SK-N-SH (cell line): ENCODE data around the gene SUGP2. TPM values are rescaled to one million over a fixed set of nuclear protein-coding genes. Genes with fewer than 3 reads are reported as not detected.

Experiments used
- CTCF ChIA-PET: fragments of 300-600, 350-600 bp; formaldehyde crosslinking; extraction: SDS; loops from one replicate; lab custom pipeline; 2021; lab: Yijun Ruan, JAX
- POLR2A ChIA-PET: fragments of 350-600 bp; sonication (Branson Sonifier 250); formaldehyde crosslinking; extraction: SDS; loops from one replicate; lab custom pipeline; 2020; ENCODE audit warnings: antibody characterized with exemption, inconsistent platforms; lab: Yijun Ruan, JAX
- DNase-seq: peaks from one replicate; pipeline ENCODE4 v3.0.0; 2012
- H2AFZ ChIP-seq: fragments of 200-600 bp; sonication (generic); 2 replicates; pipeline ENCODE4 v1.8.1; 2016; ENCODE audit warnings: antibody characterized with exemption, mild to moderate bottlenecking, low read depth
- H3F3A ChIP-seq: fragments of 200-600 bp; sonication (generic); replicated peaks from 2 replicates; pipeline ENCODE3; 2016; ENCODE audit warnings: antibody characterized with exemption, mild to moderate bottlenecking; ENCODE audit not compliant: insufficient read depth
- H3K27ac ChIP-seq, 2 experiments: fragments of 200-500 bp in 1 of 2; fragments of 200-600 bp in 1 of 2; sonication (Bioruptor generic) in 1 of 2; sonication (generic), shearing (Covaris generic) in 1 of 2; 2 replicates each; pipeline versions ENCODE4 v1.5.1 to v1.6.1; 2014 to 2016; ENCODE audit warnings: low read depth in 2 of 2, inconsistent platforms in 1 of 2, low read length in 1 of 2, mild to moderate bottlenecking in 1 of 2, mixed read lengths in 1 of 2
- H3K27me3 ChIP-seq: fragments of 200-600 bp; sonication (generic), shearing (Covaris generic); 2 replicates; pipeline ENCODE4 v1.6.1; 2016; ENCODE audit warnings: mixed run types; ENCODE audit not compliant: insufficient read depth
- H3K36me3 ChIP-seq, 2 experiments: fragments of 200-500 bp in 1 of 2; fragments of 200-600 bp in 1 of 2; sonication (Bioruptor generic) in 1 of 2; sonication (generic) in 1 of 2; replicated peaks in 1 of 2; 2 replicates each; pipeline versions ENCODE3 to v1.5.1; 2014 to 2016; ENCODE audit warnings: low read length in 1 of 2, mild to moderate bottlenecking in 1 of 2; ENCODE audit not compliant: insufficient read depth in 2 of 2, control insufficient read depth in 1 of 2
- H3K4me1 ChIP-seq, 2 experiments: fragments of 200-500 bp in 1 of 2; fragments of 200-600 bp in 1 of 2; sonication (Bioruptor generic) in 1 of 2; sonication (generic), shearing (Covaris generic) in 1 of 2; 2 replicates each; pipeline versions ENCODE4 v1.5.1 to v1.6.1; 2014 to 2016; ENCODE audit warnings: low read depth in 1 of 2, low read length in 1 of 2, mixed run types in 1 of 2; ENCODE audit not compliant: insufficient read depth in 2 of 2, control insufficient read depth in 1 of 2
- H3K4me2 ChIP-seq: fragments of 200-600 bp; sonication (generic), shearing (Covaris generic); 2 replicates; pipeline ENCODE4 v1.6.1; 2017; ENCODE audit warnings: mixed run types
- H3K4me3 ChIP-seq, 2 experiments: fragments of 200-500 bp in 1 of 2; fragments of 200-600 bp in 1 of 2; sonication (Bioruptor generic) in 1 of 2; sonication (generic), shearing (Covaris generic) in 1 of 2; 2 replicates each; pipeline versions ENCODE4 v1.5.1 to v1.8.1; 2014 to 2016; ENCODE audit warnings: low read depth in 2 of 2, inconsistent platforms in 1 of 2, low read length in 1 of 2, mild to moderate bottlenecking in 1 of 2, mixed read lengths in 1 of 2, moderate library complexity in 1 of 2
- H3K79me2 ChIP-seq: fragments of 200-600 bp; sonication (generic); 2 replicates; pipeline ENCODE4 v1.8.1; 2017; ENCODE audit warnings: mild to moderate bottlenecking; ENCODE audit not compliant: insufficient read depth
- H3K9ac ChIP-seq: fragments of 200-600 bp; sonication (generic); 2 replicates; pipeline ENCODE4 v1.6.1; 2017; ENCODE audit warnings: mixed run types
- H3K9me2 ChIP-seq: fragments of 200-600 bp; sonication (generic); 2 replicates; pipeline ENCODE4 v1.6.1; 2017; ENCODE audit warnings: mixed run types
- H3K9me3 ChIP-seq: fragments of 200-600 bp; sonication (generic); 2 replicates; pipeline ENCODE4 v1.6.1; 2017; ENCODE audit warnings: mixed run types, mild to moderate bottlenecking, moderate library complexity
- H4K20me1 ChIP-seq: fragments of 200-600 bp; sonication (generic); 2 replicates; pipeline ENCODE4 v1.6.1; 2017; ENCODE audit warnings: mild to moderate bottlenecking, mixed run types; ENCODE audit not compliant: insufficient read depth
- CTCF ChIP-seq: fragments of 200-600 bp; sonication (generic); IDR thresholded peaks from 2 replicates; pipeline ENCODE4 v1.6.1; 2017; ENCODE audit warnings: antibody characterized with exemption, mild to moderate bottlenecking, moderate library complexity
- ELF1 ChIP-seq: IDR thresholded peaks from 2 replicates; pipeline ENCODE4 v1.4.0; 2012
- GATA2 ChIP-seq: sonication (generic); formaldehyde crosslinking; IDR thresholded peaks from 2 replicates; pipeline ENCODE4 v1.5.0; 2020; ENCODE audit warnings: mild to moderate bottlenecking, missing genetic modification reagents
- MEF2A ChIP-seq: IDR thresholded peaks from 2 replicates; pipeline ENCODE4 v1.4.0; 2012; ENCODE audit warnings: low read depth, borderline replicate concordance
- MXI1 ChIP-seq: IDR thresholded peaks from 2 replicates; pipeline ENCODE4 v1.6.1; 2012; ENCODE audit warnings: mild to moderate bottlenecking, low read depth, low read length, improper control_type of control experiment
- NRF1 ChIP-seq: IDR thresholded peaks from 2 replicates; pipeline ENCODE4 v1.6.1; 2012; ENCODE audit warnings: low read depth, mild to moderate bottlenecking, low read length
- REST ChIP-seq: IDR thresholded peaks from 2 replicates; pipeline ENCODE4 v1.6.1; 2012; ENCODE audit warnings: mild to moderate bottlenecking, low read depth, low read length, moderate library complexity
- RXRA ChIP-seq: IDR thresholded peaks from 2 replicates; pipeline ENCODE4 v1.4.0; 2012; ENCODE audit warnings: low read depth, mild to moderate bottlenecking, borderline replicate concordance
- TEAD4 ChIP-seq: IDR thresholded peaks from 2 replicates; pipeline ENCODE4 v1.4.0; 2012; ENCODE audit warnings: mild to moderate bottlenecking, borderline replicate concordance; ENCODE audit not compliant: insufficient read depth
- ZBTB33 ChIP-seq: IDR thresholded peaks from 2 replicates; pipeline ENCODE4 v1.4.0; 2012; ENCODE audit warnings: low read depth, borderline replicate concordance
- WGBS: methylation state at CpG from one replicate; pipeline ENCODE4 v1.1.6; 2017; ENCODE audit warnings: low lambda C conversion rate; 5-methylcytosine and 5-hydroxymethylcytosine counted together
- polyA plus RNA-seq, 3 experiments: library from polyadenylated mRNA; depleted of rRNA; stranded (reverse); fragments of >200 nt; gene quantifications; 2 replicates each; pipeline ENCODE4 v1.2.3, GENCODE V29; 2012

SUGP2 gene
- polyA plus RNA-seq, 1 of the 3 experiments (the other 2 are of a cell fraction), result 56.3 TPM

- H3K4me2 ChIP-seq, result no peak overlapping the region
- H3K9ac ChIP-seq, result no peak overlapping the region
- no peak overlapping the region for H3K4me3 ChIP-seq
- ChIA-PET POLR2A (no interaction called here), CTCF (interaction anchor here (0.7 to 2.3 kb wide), 3 partner anchors 19 to 178 kb away, joined by 3 to 6 read pairs (median 3); partner anchors contain the start of gene HOMER3)
- peaks cover 22% of the 10 kb centered on the region for H3F3A ChIP-seq
- H3K9me2 ChIP-seq, result no peaks in the 10 kb centered on the region
- no peaks in the 10 kb centered on the region for H4K20me1 ChIP-seq
- H3K36me3 ChIP-seq, result no peaks in the 10 kb centered on the region
- 85% methylated on average over 11 of the region's 11 CpGs for WGBS
- H3K27me3 ChIP-seq, result no peaks in the 10 kb centered on the region
- DNase-seq, result no peak
- H3K27ac ChIP-seq, result no peak overlapping the region
- H3K4me1 ChIP-seq, result peaks cover 0 to 15% of the 10 kb centered on the region in 2 experiments; a peak in 2 of 4 replicates
- no peaks in the 10 kb centered on the region for H3K79me2 ChIP-seq
- no peak overlapping the region for H2AFZ ChIP-seq
- no peaks in the 10 kb centered on the region for H3K9me3 ChIP-seq
- TF ChIP-seq CTCF (no peak), TEAD4 (no peak), NRF1 (no peak), MEF2A (no peak), REST (no peak), RXRA (no peak), ELF1 (no peak), ZBTB33 (no peak), GATA2 (CRISPR knock-in tag) (no peak), MXI1 (no peak)
These were observed 65.8 kb downstream of the SUGP2 start for GRCh38 chr19:18967358-18968146.
